Head of caudate nucleus (tissue), 42 donors: ENCODE measurements around the gene ATXN1.
A peak's percentile ranks its signal among the peaks of the same experiment; 100 is the strongest.
"Not testable (repeated sequence)": the region's sequence is repeated elsewhere in the genome, so short reads cannot be mapped to it uniquely, and the experiment has no call there.

Experiments used
- DNase-seq, 42 donors: peaks; one replicate each; pipeline versions ENCODE4 v3.0.0 to v3.0.0-alpha.2; 2020 to 2021; ENCODE audit warnings: mixed read lengths in 7 of 42
- intact Hi-C: fragments of 100-400 bp; cut with DNase I; formaldehyde crosslinking; loops from one replicate; pipeline ENCODE4 v1.15.0; 2022

The ATXN1 gene

GRCh38 chr6:16639684-16640480 is 121.4 kb downstream of the ATXN1 start:
- DNase-seq: no peak
- intact Hi-C loops: no loop called here

- intact Hi-C loops: no loop called here
- no peak for DNase-seq
These were observed 123.6 kb downstream of the ATXN1 start for GRCh38 chr6:16637635-16638034.

- intact Hi-C loops: no loop called here
- peak in 19 of 42 donors; percentile 23 to 61 (median 41) for DNase-seq
These were observed 125.3 kb downstream of the ATXN1 start for GRCh38 chr6:16635810-16636602.

GRCh38 chr6:16635291-16635809 is 125.9 kb downstream of the ATXN1 start:
- DNase-seq: no peak
- intact Hi-C loops: no loop called here

- intact Hi-C loops: no loop called here
- DNase-seq: no peak
These were observed 126.4 kb downstream of the ATXN1 start for GRCh38 chr6:16634855-16635254.

- DNase-seq: no peak
- intact Hi-C loops: no loop called here
These were observed 127.3 kb downstream of the ATXN1 start for GRCh38 chr6:16633961-16634360.

- intact Hi-C loops: no loop called here
- no peak for DNase-seq
These were observed 127.8 kb downstream of the ATXN1 start for GRCh38 chr6:16633465-16633864.

GRCh38 chr6:16632101-16632500 is 129.2 kb downstream of the ATXN1 start:
- no peak for DNase-seq
- intact Hi-C loops: no loop called here

GRCh38 chr6:16630026-16630643 is 131.1 kb downstream of the ATXN1 start:
- intact Hi-C loops: no loop called here
- no peak for DNase-seq

- intact Hi-C loops, DNase-seq: not testable (repeated sequence)
These were observed 132.7 kb downstream of the ATXN1 start for GRCh38 chr6:16628580-16628979.

- DNase-seq: no peak
- intact Hi-C loops: no loop called here
These were observed 134.6 kb downstream of the ATXN1 start for GRCh38 chr6:16626650-16627049.

- intact Hi-C loops: no loop called here
These were observed 135.7 kb downstream of the ATXN1 start for GRCh38 chr6:16625291-16626265.

GRCh38 chr6:16624636-16625290 is 136.5 kb downstream of the ATXN1 start:
- peak in 12 of 42 donors; percentile 25 to 63 (median 46) for DNase-seq
- intact Hi-C loops: no loop called here

More at GRCh38 chr6:16625291-16626265, 135.7 kb downstream of the ATXN1 start:
- no peak for DNase-seq

- no peak for DNase-seq
- intact Hi-C loops: no loop called here
These were observed 137.5 kb downstream of the ATXN1 start for GRCh38 chr6:16623731-16624130.

GRCh38 chr6:16623029-16623653 is 138.1 kb downstream of the ATXN1 start:
- intact Hi-C loops: no loop called here
- no peak for DNase-seq

- intact Hi-C loops: no loop called here
- DNase-seq: no peak
These were observed 139.1 kb downstream of the ATXN1 start for GRCh38 chr6:16622193-16622592.

- no peak for DNase-seq
- intact Hi-C loops: no loop called here
These were observed 140.3 kb downstream of the ATXN1 start for GRCh38 chr6:16621002-16621401.

GRCh38 chr6:16619777-16620176 is 141.5 kb downstream of the ATXN1 start:
- no peak for DNase-seq
- intact Hi-C loops: no loop called here
